Calu3 (cell line): ENCODE measurements around the gene CPEB4. TPM values are rescaled to one million over a fixed set of nuclear protein-coding genes. Genes with fewer than 3 reads are reported as not detected.

Source experiments
- BruUV-seq: library from RNA; stranded (reverse); fragments of 400-500 nt; replicated peaks from 2 replicates; lab custom pipeline; 2021; lab: Mats Ljungman, UMichigan
- CTCF ChIA-PET: fragments of 300-600 bp; sonication (Branson Sonifier 250); formaldehyde crosslinking; loops from one replicate; lab custom pipeline; 2022; ENCODE audit warnings: antibody characterized with exemption; lab: Charles Lee
- DNase-seq: peaks from one replicate; pipeline ENCODE4 v3.0.0; 2022
- H3K27ac Mint-ChIP-seq: one replicate; pipeline ENCODE4 v1.8.0; 2022; ENCODE audit warnings: mixed read lengths; ENCODE audit not compliant: unreplicated experiment
- H3K27me3 Mint-ChIP-seq: one replicate; pipeline ENCODE4 v1.8.0; 2022; ENCODE audit warnings: mixed read lengths; ENCODE audit not compliant: unreplicated experiment
- H3K36me3 Mint-ChIP-seq: one replicate; pipeline ENCODE4 v1.8.0; 2022; ENCODE audit warnings: mild to moderate bottlenecking, moderate library complexity, mixed read lengths; ENCODE audit not compliant: insufficient read depth, unreplicated experiment
- H3K4me1 Mint-ChIP-seq: one replicate; pipeline ENCODE4 v1.8.0; 2022; ENCODE audit warnings: mild to moderate bottlenecking, low read depth, mixed read lengths; ENCODE audit not compliant: unreplicated experiment
- H3K4me3 Mint-ChIP-seq: one replicate; pipeline ENCODE4 v1.8.0; 2022; ENCODE audit warnings: mild to moderate bottlenecking, low read depth, moderate library complexity, mixed read lengths; ENCODE audit not compliant: unreplicated experiment
- H3K9me3 Mint-ChIP-seq: one replicate; pipeline ENCODE4 v1.8.0; 2022; ENCODE audit warnings: low read depth, mixed read lengths; ENCODE audit not compliant: unreplicated experiment
- intact Hi-C: fragments of 100-400 bp; cut with micrococcal nuclease; formaldehyde crosslinking; loops from one replicate; pipeline ENCODE4 v1.10.0; 2022; ENCODE audit not compliant: unreplicated experiment
- total RNA-seq: library from RNA; stranded (reverse); gene quantifications from 2 replicates; pipeline ENCODE4 v1.2.3, GENCODE V29; 2022
- TF ChIP-seq, protein P1 (sequence below): fragments of 200-600 bp; IDR thresholded peaks from one replicate; pipeline ENCODE4 v1.8.0; 2022; ENCODE audit warnings: antibody characterized with exemption; ENCODE audit not compliant: unreplicated experiment

Gene CPEB4
- total RNA-seq, 1 experiment from 2014 or later, result 30.8 TPM

DNA sequence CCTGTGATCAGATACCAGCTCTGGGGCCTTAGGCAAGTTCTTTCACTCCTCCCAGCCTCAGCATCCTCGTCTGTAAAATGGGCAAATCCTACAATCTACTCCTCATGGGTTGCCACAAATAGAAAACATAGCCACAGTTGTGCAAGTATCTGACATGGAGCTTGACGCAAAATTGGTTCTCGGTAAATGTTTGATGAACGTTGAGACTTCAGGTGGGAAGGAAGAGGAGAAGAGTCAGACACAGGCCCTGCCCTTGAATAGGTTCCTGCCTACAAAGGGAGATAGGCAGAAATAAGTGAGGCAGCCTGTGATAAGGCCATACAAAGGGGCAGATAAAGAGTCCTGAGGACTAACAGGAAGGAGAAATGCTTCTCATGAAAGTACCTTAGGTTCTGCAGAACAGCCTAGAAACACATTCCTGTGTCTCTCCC, 26.1 kb upstream of the CPEB4 start:
- intact Hi-C loops, result no loop called here
- TF ChIP-seq, protein P1, sequence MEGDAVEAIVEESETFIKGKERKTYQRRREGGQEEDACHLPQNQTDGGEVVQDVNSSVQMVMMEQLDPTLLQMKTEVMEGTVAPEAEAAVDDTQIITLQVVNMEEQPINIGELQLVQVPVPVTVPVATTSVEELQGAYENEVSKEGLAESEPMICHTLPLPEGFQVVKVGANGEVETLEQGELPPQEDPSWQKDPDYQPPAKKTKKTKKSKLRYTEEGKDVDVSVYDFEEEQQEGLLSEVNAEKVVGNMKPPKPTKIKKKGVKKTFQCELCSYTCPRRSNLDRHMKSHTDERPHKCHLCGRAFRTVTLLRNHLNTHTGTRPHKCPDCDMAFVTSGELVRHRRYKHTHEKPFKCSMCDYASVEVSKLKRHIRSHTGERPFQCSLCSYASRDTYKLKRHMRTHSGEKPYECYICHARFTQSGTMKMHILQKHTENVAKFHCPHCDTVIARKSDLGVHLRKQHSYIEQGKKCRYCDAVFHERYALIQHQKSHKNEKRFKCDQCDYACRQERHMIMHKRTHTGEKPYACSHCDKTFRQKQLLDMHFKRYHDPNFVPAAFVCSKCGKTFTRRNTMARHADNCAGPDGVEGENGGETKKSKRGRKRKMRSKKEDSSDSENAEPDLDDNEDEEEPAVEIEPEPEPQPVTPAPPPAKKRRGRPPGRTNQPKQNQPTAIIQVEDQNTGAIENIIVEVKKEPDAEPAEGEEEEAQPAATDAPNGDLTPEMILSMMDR, result no peak
- Mint-ChIP-seq H3K27me3 (no peaks in the 10 kb centered on the region), H3K4me1 (peaks cover 12% of the 10 kb centered on the region), H3K4me3 (no peak overlapping the region), H3K9me3 (no peaks in the 10 kb centered on the region), H3K36me3 (no peaks in the 10 kb centered on the region), H3K27ac (no peak overlapping the region)
- CTCF ChIA-PET, result no interaction called here
- DNase-seq, result no peak
- BruUV-seq, result no TSS peak

DNA sequence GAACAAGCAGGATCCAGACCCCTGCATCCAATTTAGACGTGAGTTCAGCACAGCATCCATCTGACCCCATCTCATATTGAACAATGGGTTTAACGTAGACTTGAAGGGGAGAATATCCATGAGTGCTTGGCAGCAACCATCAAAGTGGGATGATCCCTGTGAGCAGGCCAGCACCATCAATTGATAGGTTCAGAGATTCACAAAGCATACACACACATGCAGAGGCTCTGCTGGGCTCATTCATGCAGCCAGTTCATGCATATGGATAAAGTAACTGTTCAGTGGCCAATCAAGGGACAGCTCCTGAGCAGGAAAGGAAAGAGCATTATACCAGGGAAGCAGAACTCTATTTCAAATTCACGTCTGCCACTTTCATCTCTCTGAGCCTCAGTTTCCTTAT, 24.8 kb upstream of the CPEB4 start:
- Mint-ChIP-seq H3K9me3 (no peaks in the 10 kb centered on the region), H3K27me3 (no peaks in the 10 kb centered on the region), H3K36me3 (no peaks in the 10 kb centered on the region), H3K27ac (no peak overlapping the region), H3K4me1 (peaks cover 25% of the 10 kb centered on the region), H3K4me3 (no peak overlapping the region)
- no peak for DNase-seq
- CTCF ChIA-PET, result no interaction called here
- intact Hi-C loops, result no loop called here
- BruUV-seq, result no TSS peak
- TF ChIP-seq, protein P1, result no peak

DNA sequence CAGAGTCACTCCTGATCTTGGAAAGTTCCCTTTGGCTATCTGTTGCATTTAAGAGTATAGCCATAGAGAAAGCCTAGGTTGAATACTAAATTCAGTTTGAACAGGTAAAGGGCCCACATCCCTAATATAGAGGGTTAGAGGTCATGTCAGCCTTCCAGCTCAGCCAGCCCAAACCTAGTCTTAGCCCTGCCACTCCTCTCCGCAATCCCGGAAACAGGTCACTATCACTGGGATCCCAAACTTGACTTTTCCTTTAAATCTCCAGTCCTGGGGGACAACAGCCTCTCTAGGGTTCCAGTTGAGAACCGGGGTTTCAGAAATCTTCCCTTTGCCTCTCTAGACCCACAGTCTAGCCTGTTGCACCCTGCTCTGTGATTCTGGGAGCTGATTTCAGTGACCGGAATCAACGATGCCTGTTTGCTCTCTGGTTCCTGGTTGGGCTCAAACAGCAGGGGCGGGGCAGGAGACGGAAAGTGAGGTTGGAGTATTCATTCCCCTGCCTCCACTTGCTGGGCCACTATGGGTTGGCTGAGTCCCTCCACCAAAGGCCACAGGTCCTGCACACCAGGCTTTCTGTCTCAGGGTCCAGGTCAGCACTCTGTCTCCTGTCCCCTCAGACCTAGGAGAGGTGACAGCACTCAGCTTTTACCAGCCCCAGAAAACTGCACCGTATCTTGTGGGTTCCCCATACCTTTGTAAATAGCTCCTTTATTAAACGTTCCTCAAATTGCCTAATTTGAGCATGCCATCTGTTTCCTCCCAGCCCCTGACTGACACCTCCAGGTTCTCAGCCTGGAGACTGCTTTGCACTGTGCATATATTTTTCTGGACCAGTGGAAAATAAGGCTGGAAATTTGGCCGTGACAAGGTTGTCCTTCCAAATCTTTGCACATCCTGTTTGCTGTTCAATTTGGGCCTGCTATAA, 23.8 kb upstream of the CPEB4 start:
- BruUV-seq, result no TSS peak

GRCh38 chr5:173866243-173866857, 21.8 kb upstream of the CPEB4 start:
- Mint-ChIP-seq H3K4me3 (no peak overlapping the region), H3K4me1 (peaks cover 24% of the 10 kb centered on the region), H3K27me3 (no peaks in the 10 kb centered on the region), H3K27ac (no peak overlapping the region), H3K36me3 (no peaks in the 10 kb centered on the region), H3K9me3 (no peaks in the 10 kb centered on the region)
- intact Hi-C loops, result no loop called here
- TF ChIP-seq, protein P1, result no peak
- CTCF ChIA-PET, result no interaction called here
- no TSS peak for BruUV-seq
- DNase-seq, result no peak

More for the DNA sequence above, 23.8 kb upstream of the CPEB4 start:
- peak; percentile 42 for DNase-seq
- Mint-ChIP-seq H3K36me3 (no peaks in the 10 kb centered on the region), H3K27me3 (no peaks in the 10 kb centered on the region), H3K9me3 (no peaks in the 10 kb centered on the region), H3K4me1 (peaks cover 33% of the 10 kb centered on the region), H3K4me3 (no peak overlapping the region), H3K27ac (no peak overlapping the region)
- intact Hi-C loops, result no loop called here
- CTCF ChIA-PET, result interaction anchor here (0.9 kb wide), 1 partner anchor 23 kb away, joined by 3 read pairs; the partner anchor contains the start of gene CPEB4
- TF ChIP-seq, protein P1, result no peak
